ENCODE data around the gene EPB41L4B. TPM values are rescaled to one million over a fixed set of nuclear protein-coding genes. Genes with fewer than 3 reads are reported as not detected.

EPB41L4B gene
- total RNA-seq, 4 donors from 2014 or later = under 0.01 to 3.9 (median 1.5) TPM

GRCh38 chr9:109354190-109354589 is 33.3 kb upstream of the EPB41L4B start:
- H3K4me1 ChIP-seq = no peaks in the 10 kb centered on the region
- intact Hi-C loops (cut with DNase I; ENCODE audit: low total_unique reads) = no loop called here
- H3K36me3 ChIP-seq = no peaks in the 10 kb centered on the region
- H3K4me3 ChIP-seq = no peak overlapping the region
- no peaks in the 10 kb centered on the region for H3K9me3 ChIP-seq
- DNase-seq = no peak
- H3K27ac ChIP-seq = no peak overlapping the region
- TF ChIP-seq CTCF (IDR thresholded peaks at IDR 0.05) = no peak
- no peak for TF ChIP-seq POLR2A (IDR thresholded peaks at IDR 0.05)
- no peaks in the 10 kb centered on the region for H3K27me3 ChIP-seq

GRCh38 chr9:109351032-109351431 is 30.2 kb upstream of the EPB41L4B start:
- intact Hi-C loops (cut with DNase I; ENCODE audit: low total_unique reads) = no loop called here
- no peak for DNase-seq
- H3K36me3 ChIP-seq = no peaks in the 10 kb centered on the region
- no peaks in the 10 kb centered on the region for H3K4me1 ChIP-seq
- no peak overlapping the region for H3K27ac ChIP-seq
- TF ChIP-seq POLR2A (IDR thresholded peaks at IDR 0.05) = no peak
- no peak for TF ChIP-seq CTCF (IDR thresholded peaks at IDR 0.05)
- no peaks in the 10 kb centered on the region for H3K9me3 ChIP-seq
- no peak overlapping the region for H3K4me3 ChIP-seq
- H3K27me3 ChIP-seq = no peaks in the 10 kb centered on the region

- no peaks in the 10 kb centered on the region for H3K9me3 ChIP-seq
- DNase-seq = no peak
- no peak overlapping the region for H3K27ac ChIP-seq
- H3K4me1 ChIP-seq = no peaks in the 10 kb centered on the region
- H3K27me3 ChIP-seq = no peaks in the 10 kb centered on the region
- no peaks in the 10 kb centered on the region for H3K36me3 ChIP-seq
- intact Hi-C loops (cut with DNase I; ENCODE audit: low total_unique reads) = no loop called here
- no peak overlapping the region for H3K4me3 ChIP-seq
- TF ChIP-seq POLR2A (IDR thresholded peaks at IDR 0.05) = no peak
Measured at GRCh38 chr9:109349421-109349846, 28.6 kb upstream of the EPB41L4B start.

- Histone ChIP-seq H3K9me3 (no peaks in the 10 kb centered on the region), H3K27me3 (no peaks in the 10 kb centered on the region), H3K4me3 (no peak overlapping the region), H3K36me3 (no peaks in the 10 kb centered on the region), H3K27ac (no peak overlapping the region), H3K4me1 (no peaks in the 10 kb centered on the region)
- no peak for TF ChIP-seq CTCF (IDR thresholded peaks at IDR 0.05)
- no peak for TF ChIP-seq POLR2A (IDR thresholded peaks at IDR 0.05)
- intact Hi-C loops (cut with DNase I; ENCODE audit: low total_unique reads) = no loop called here
- DNase-seq = no peak
Measured at GRCh38 chr9:109346904-109347303, 26.0 kb upstream of the EPB41L4B start.

- H3K36me3 ChIP-seq = no peaks in the 10 kb centered on the region
- H3K4me1 ChIP-seq = no peaks in the 10 kb centered on the region
- no peak overlapping the region for H3K4me3 ChIP-seq
- no peak for TF ChIP-seq POLR2A (IDR thresholded peaks at IDR 0.05)
- no peak for TF ChIP-seq CTCF (IDR thresholded peaks at IDR 0.05)
- no peak overlapping the region for H3K27ac ChIP-seq
- H3K9me3 ChIP-seq = no peaks in the 10 kb centered on the region
- DNase-seq = no peak
- intact Hi-C loops (cut with DNase I; ENCODE audit: low total_unique reads) = no loop called here
- H3K27me3 ChIP-seq = no peaks in the 10 kb centered on the region
Measured at GRCh38 chr9:109344866-109345265, 24.0 kb upstream of the EPB41L4B start.

GRCh38 chr9:109342878-109343277 is 22.0 kb upstream of the EPB41L4B start:
- intact Hi-C loops (cut with DNase I; ENCODE audit: low total_unique reads) = no loop called here
- DNase-seq = no peak
- TF ChIP-seq POLR2A (IDR thresholded peaks at IDR 0.05) (no peak), CTCF (IDR thresholded peaks at IDR 0.05) (no peak)
- Histone ChIP-seq H3K4me3 (no peak overlapping the region), H3K27ac (no peak overlapping the region), H3K27me3 (no peaks in the 10 kb centered on the region), H3K4me1 (no peaks in the 10 kb centered on the region), H3K36me3 (no peaks in the 10 kb centered on the region), H3K9me3 (no peaks in the 10 kb centered on the region)
